Dendritic cell treated with granulocyte-macrophage colony-stimulating factor and Interleukin-4, amounts not matched to agents 40 ng/mL and 50 ng/mL, for 4 days (primary cell): ENCODE measurements around the gene IDH1.
"Not testable (repeated sequence)": the region's sequence is repeated elsewhere in the genome, so short reads cannot be mapped to it uniquely, and the experiment has no call there.

Source experiments
- H3K27ac Mint-ChIP-seq: one replicate; pipeline ENCODE4 v1.8.0; 2022; ENCODE audit warnings: mild to moderate bottlenecking, mixed read lengths
- H3K27me3 Mint-ChIP-seq: one replicate; pipeline ENCODE4 v1.8.0; 2022; ENCODE audit warnings: mild to moderate bottlenecking, mixed read lengths
- H3K36me3 Mint-ChIP-seq: one replicate; pipeline ENCODE4 v1.8.0; 2022; ENCODE audit warnings: low read depth, mixed read lengths
- H3K4me1 Mint-ChIP-seq: one replicate; pipeline ENCODE4 v1.8.0; 2022; ENCODE audit warnings: low read depth, mixed read lengths
- H3K4me3 Mint-ChIP-seq: one replicate; pipeline ENCODE4 v1.8.0; 2022; ENCODE audit warnings: mild to moderate bottlenecking, moderate library complexity, mixed read lengths
- H3K9me3 Mint-ChIP-seq: one replicate; pipeline ENCODE4 v1.8.0; 2022; ENCODE audit warnings: mixed read lengths
- intact Hi-C: fragments of 100-400 bp; cut with micrococcal nuclease; formaldehyde crosslinking; loops from one replicate; pipeline ENCODE4 v1.15.0; 2022

Gene IDH1

DNA sequence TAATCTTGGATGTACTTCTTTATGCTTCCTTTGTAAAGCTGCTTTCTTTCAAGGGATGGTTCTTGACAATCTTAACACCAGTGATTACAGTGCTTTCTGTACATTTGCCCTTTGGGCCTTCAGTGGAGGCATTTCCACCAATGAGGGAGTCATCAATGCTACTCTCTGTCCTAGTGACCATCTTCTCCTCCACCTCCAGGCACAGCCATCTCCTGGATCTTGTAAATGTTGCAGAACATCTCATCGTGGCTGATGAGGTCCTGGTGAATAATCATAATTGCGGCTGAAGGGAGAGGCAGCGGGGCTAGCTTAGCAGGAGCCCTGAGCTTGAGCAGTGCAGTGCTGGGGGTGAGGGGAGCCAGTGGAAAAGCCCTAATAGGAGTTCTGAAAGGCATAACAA lies 32.5 kb downstream of the IDH1 start:
- Mint-ChIP-seq H3K4me1 (no peaks in the 10 kb centered on the region), H3K4me3 (no peak overlapping the region), H3K27me3 (no peaks in the 10 kb centered on the region), H3K27ac (no peak overlapping the region), H3K36me3 (no peaks in the 10 kb centered on the region), H3K9me3 (peaks cover 10% of the 10 kb centered on the region)
- intact Hi-C loops, result no loop called here

GRCh38 chr2:208221873-208222272 lies 33.0 kb downstream of the IDH1 start:
- H3K4me1 Mint-ChIP-seq, intact Hi-C loops, H3K36me3 Mint-ChIP-seq, H3K27ac Mint-ChIP-seq, H3K27me3 Mint-ChIP-seq, H3K9me3 Mint-ChIP-seq, H3K4me3 Mint-ChIP-seq: not testable (repeated sequence)

DNA sequence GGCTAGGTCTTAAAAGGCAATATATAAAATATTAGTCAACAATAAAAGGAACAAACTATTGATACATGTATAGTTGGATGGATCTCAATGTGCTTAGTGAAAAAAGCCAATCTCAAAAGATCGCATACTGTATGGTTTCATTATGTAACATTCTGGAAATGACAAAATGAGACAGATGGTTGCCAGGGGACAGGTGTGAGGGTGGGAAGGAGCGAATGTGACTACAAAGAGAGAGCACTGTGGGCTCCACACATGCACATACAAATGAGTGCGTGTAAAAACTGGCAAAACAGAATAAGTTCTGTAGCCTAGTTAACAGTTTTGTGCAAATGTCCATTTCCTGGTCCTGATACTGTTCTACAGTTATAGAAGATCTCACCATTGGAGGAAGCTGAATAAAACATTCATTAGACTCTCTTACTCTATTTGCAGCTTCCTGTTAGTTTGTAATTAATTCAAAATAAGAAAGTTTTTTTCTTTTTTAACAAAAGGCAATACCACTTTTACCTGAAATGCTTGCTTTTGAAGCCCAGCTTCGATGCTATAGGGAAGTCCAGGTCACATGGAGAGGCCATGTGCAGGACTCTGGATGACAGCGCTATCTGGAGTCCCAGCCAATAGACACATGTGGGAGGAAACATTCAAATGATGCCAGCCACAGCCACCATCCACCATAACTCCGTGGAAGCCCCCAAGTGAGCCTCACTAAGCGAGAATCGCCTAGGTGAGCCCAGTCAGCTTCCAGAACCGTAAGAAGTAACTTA lies 44.0 kb downstream of the IDH1 start:
- no peak overlapping the region for H3K4me3 Mint-ChIP-seq
- intact Hi-C loops, result no loop called here
- peaks cover 5% of the 10 kb centered on the region for H3K4me1 Mint-ChIP-seq
- H3K9me3 Mint-ChIP-seq, result no peaks in the 10 kb centered on the region
- H3K36me3 Mint-ChIP-seq, result no peaks in the 10 kb centered on the region
- no peaks in the 10 kb centered on the region for H3K27me3 Mint-ChIP-seq
- no peak overlapping the region for H3K27ac Mint-ChIP-seq

- H3K27ac Mint-ChIP-seq, result no peak overlapping the region
- no peak overlapping the region for H3K4me3 Mint-ChIP-seq
- H3K36me3 Mint-ChIP-seq, result no peaks in the 10 kb centered on the region
- no peaks in the 10 kb centered on the region for H3K27me3 Mint-ChIP-seq
- peaks cover 5% of the 10 kb centered on the region for H3K4me1 Mint-ChIP-seq
- intact Hi-C loops, result no loop called here
- no peaks in the 10 kb centered on the region for H3K9me3 Mint-ChIP-seq
Measured at GRCh38 chr2:208208335-208209085, 46.4 kb downstream of the IDH1 start.

GRCh38 chr2:208207769-208208168 lies 47.1 kb downstream of the IDH1 start:
- no peaks in the 10 kb centered on the region for H3K27me3 Mint-ChIP-seq
- peaks cover 5% of the 10 kb centered on the region for H3K4me1 Mint-ChIP-seq
- no peaks in the 10 kb centered on the region for H3K9me3 Mint-ChIP-seq
- H3K36me3 Mint-ChIP-seq, result no peaks in the 10 kb centered on the region
- intact Hi-C loops, result no loop called here
- no peak overlapping the region for H3K27ac Mint-ChIP-seq
- no peak overlapping the region for H3K4me3 Mint-ChIP-seq

DNA sequence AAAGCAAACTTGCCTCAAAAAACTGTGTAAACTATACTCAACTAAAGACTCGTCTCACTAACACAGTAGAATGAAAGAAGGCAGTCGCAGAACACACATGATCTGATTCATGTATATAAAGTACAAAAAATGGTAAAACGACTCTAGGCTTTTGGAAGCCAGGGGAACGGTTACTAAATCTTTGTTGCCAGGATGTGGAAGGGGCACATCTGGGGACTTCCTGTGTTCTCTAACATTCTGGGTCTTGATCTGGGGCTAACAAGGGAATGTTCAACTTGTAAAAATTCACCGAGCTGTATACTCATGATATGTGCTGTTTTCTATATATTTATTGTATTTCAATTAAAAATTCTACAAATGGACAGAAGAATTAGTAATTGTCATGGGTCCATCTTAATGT lies 50.7 kb downstream of the IDH1 start:
- Mint-ChIP-seq H3K4me1 (no peaks in the 10 kb centered on the region), H3K4me3 (no peak overlapping the region), H3K27me3 (no peaks in the 10 kb centered on the region), H3K9me3 (no peaks in the 10 kb centered on the region), H3K36me3 (no peaks in the 10 kb centered on the region), H3K27ac (no peak overlapping the region)
- intact Hi-C loops, result no loop called here

DNA sequence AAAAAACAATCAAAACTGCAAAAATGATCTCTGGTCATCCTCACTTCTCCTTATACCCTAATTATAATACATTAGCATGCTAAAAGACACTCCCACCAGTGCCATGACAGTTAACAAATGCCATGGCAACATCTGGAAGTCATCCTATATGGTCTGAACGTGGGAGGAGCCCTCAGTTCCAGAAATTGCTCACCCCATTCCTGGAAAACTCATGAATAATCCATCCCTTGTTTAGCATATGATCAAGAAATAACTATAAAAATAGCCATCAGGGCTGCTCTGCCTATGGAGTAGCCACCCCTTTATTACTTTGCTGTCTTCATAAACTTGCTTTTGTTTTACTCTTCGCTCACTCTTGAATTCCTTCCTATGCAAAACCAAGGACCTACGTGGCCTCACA lies 59.3 kb downstream of the IDH1 start:
- H3K9me3 Mint-ChIP-seq, result no peaks in the 10 kb centered on the region
- intact Hi-C loops, result no loop called here
- no peaks in the 10 kb centered on the region for H3K4me1 Mint-ChIP-seq
- no peaks in the 10 kb centered on the region for H3K27me3 Mint-ChIP-seq
- H3K36me3 Mint-ChIP-seq, result no peaks in the 10 kb centered on the region
- H3K4me3 Mint-ChIP-seq, result no peak overlapping the region
- no peak overlapping the region for H3K27ac Mint-ChIP-seq

DNA sequence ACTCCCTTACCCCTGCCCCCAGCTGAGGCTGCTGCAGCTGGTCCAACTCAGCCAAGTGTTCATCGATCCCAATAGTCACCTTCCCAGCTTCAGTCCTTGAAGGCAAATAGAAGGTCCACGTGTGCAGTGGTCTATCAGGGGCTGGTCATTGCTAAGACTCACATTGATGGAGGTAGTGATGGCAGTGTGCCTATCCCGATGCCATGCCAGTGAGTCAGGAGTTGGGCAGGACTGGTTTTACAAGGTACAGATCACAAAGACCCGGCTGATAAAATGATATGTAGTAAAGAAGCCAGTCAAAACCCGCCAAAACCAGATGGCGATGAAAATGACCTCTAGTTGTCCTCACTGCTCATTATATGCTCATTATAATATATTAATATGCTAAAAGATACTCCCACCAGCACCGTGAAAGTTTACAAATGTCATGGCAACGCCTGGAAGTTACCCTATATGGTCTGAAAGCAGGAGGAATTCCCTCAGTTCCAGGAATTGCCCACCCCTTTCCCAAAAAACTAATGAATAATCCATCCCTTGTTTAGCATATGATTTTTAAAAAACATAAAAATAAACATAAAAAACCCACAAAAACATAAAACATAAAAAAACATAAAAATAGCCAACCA lies 62.1 kb downstream of the IDH1 start:
- H3K27me3 Mint-ChIP-seq, result no peaks in the 10 kb centered on the region
- no peaks in the 10 kb centered on the region for H3K9me3 Mint-ChIP-seq
- H3K4me1 Mint-ChIP-seq, result no peaks in the 10 kb centered on the region
- intact Hi-C loops, result no loop called here
- H3K36me3 Mint-ChIP-seq, result no peaks in the 10 kb centered on the region
- no peak overlapping the region for H3K27ac Mint-ChIP-seq
- H3K4me3 Mint-ChIP-seq, result no peak overlapping the region

- Mint-ChIP-seq H3K36me3 (no peaks in the 10 kb centered on the region), H3K27ac (no peak within 1 kb of the TSS)
- intact Hi-C loops, result no loop called here
Measured at GRCh38 chr2:208189810-208190503, 64.9 kb downstream of the IDH1 start, which contains the start of gene C2orf80. TSS of gene C2orf80 (minus strand) at chr2:208190030. CDS start at chr2:208186986, 3,044 bp downstream.

DNA sequence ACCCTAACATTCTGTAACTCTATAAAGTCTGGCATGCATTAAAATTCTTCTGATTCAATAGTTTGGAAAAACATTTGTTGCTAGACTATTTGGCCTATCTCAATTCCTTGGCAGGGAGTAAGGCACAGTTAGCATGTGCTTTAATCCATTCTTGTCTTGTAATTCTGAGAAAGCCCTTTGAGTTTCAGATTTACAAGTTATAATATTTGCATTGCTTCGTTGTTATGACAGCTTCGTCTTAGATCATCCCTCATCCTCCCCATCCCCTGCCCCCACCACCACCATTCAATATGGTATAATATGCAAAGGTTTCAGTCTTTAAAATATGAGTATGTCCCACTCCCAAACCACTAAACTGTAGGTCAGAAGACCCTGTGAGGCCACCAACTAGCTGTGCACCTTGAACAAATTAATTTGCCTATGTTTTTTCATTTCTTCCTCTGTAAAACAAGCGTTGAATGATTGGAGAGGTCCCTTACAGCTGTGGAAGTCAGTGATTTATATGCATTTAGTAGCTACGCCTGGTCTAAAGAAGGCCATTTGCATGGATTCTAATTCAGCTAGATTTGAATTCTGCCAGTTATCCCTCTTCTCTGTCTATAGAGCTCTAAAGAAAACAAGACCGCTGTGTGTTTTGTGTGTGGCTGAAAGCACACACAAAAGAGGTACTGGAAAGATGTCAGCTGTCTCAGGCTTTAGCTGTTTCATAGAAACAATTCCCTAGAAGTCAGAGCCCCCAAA lies 65.6 kb downstream of the IDH1 start:
- Mint-ChIP-seq H3K9me3 (no peaks in the 10 kb centered on the region), H3K36me3 (no peaks in the 10 kb centered on the region)
- intact Hi-C loops, result no loop called here

More at GRCh38 chr2:208189810-208190503, 64.9 kb downstream of the IDH1 start, which contains the start of gene C2orf80:
- no peak within 1 kb of the TSS for H3K4me3 Mint-ChIP-seq
- peaks cover under 1% of the 10 kb centered on the region for H3K4me1 Mint-ChIP-seq
- no peaks in the 10 kb centered on the region for H3K9me3 Mint-ChIP-seq
- no peaks in the 10 kb centered on the region for H3K27me3 Mint-ChIP-seq

GRCh38 chr2:208186893-208187292 lies 68.0 kb downstream of the IDH1 start:
- intact Hi-C loops, result no loop called here
- peaks cover 28% of the 10 kb centered on the region for H3K4me1 Mint-ChIP-seq
- H3K27me3 Mint-ChIP-seq, result no peaks in the 10 kb centered on the region
- H3K36me3 Mint-ChIP-seq, result no peaks in the 10 kb centered on the region
- no peak overlapping the region for H3K4me3 Mint-ChIP-seq
- no peak overlapping the region for H3K27ac Mint-ChIP-seq
- H3K9me3 Mint-ChIP-seq, result no peaks in the 10 kb centered on the region

More for the DNA sequence above, 65.6 kb downstream of the IDH1 start:
- no peak overlapping the region for H3K27ac Mint-ChIP-seq
- H3K27me3 Mint-ChIP-seq, result no peaks in the 10 kb centered on the region
- peaks cover 8% of the 10 kb centered on the region for H3K4me1 Mint-ChIP-seq
- H3K4me3 Mint-ChIP-seq, result no peak overlapping the region

DNA sequence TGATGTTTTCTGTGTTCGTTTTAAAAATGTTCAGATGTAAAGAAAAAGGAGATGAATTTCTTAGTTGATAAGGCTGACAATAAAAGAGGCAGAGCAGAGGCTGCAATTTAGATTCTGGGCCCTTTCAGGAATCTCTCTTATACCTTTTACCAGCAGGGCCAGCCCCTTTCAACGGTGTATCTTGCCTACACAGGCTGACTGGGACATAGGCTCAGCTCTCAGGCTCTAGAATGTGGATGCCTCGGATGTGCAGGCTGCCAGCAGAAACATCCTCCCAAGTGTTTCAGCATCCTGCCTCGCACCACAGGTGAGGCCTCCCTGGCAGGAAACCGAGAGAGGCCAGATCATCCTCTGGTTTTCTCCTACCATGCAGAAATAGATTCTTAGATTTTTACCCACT lies 68.4 kb downstream of the IDH1 start:
- intact Hi-C loops, result no loop called here
- H3K36me3 Mint-ChIP-seq, result no peaks in the 10 kb centered on the region
- no peak overlapping the region for H3K27ac Mint-ChIP-seq
- H3K9me3 Mint-ChIP-seq, result no peaks in the 10 kb centered on the region
- no peak overlapping the region for H3K4me3 Mint-ChIP-seq
- peaks cover 28% of the 10 kb centered on the region for H3K4me1 Mint-ChIP-seq
- H3K27me3 Mint-ChIP-seq, result no peaks in the 10 kb centered on the region
